Measurements from ENCODE around the gene MYO18B.

- TF ChIP-seq CTCF (IDR thresholded peaks at IDR 0.05), result no peak
- no peak for TF ChIP-seq POLR2A (IDR thresholded peaks at IDR 0.05)
- no peak for TF ChIP-seq EP300 (IDR thresholded peaks at IDR 0.05)
Measured at GRCh38 chr22:25701056-25701780, 40.8 kb upstream of the MYO18B start.

Data from ovary (tissue), 3 donors.